Measurements from ENCODE around the gene FOXD2. TPM values are rescaled to one million over a fixed set of nuclear protein-coding genes. Genes with fewer than 3 reads are reported as not detected.
A peak's percentile ranks its signal among the peaks of the same experiment; 100 is the strongest.

FOXD2 gene
- total and polyA plus RNA-seq, 2 of the 4 experiments (the other 2 are of a cell fraction): under 0.01 to 0.03 TPM

- Histone ChIP-seq H2AFZ (replicated peaks; ENCODE audit: low read length, poor library complexity) (peak overlapping the region; percentile 82), H2AK5ac (ENCODE audit: low read depth, low read length) (no peak overlapping the region), H4K91ac (ENCODE audit: insufficient read depth, low read depth, low read length) (no peak overlapping the region), H3K36me3 (ENCODE audit: control insufficient read depth, insufficient read depth, low read length) (no peaks in the 10 kb centered on the region), H3K79me1 (ENCODE audit: low read depth in 1 of 2, low read length in 2 of 2) (no peaks in the 10 kb centered on the region), H3K18ac (ENCODE audit: low read depth, low read length) (no peak overlapping the region), H4K20me1 (ENCODE audit: insufficient read depth, low read length) (peaks cover 2% of the 10 kb centered on the region; the same call in 1 of the 2 replicates), H3K14ac (replicated peaks; ENCODE audit: low read depth, low read length) (no peak overlapping the region), H2BK15ac (ENCODE audit: low read depth, low read length) (no peak overlapping the region), H3K9ac (ENCODE audit: low read depth, low read length) (no peak overlapping the region), H3K27ac (ENCODE audit: insufficient read depth, low read length) (no peak overlapping the region), H3K27me3 (ENCODE audit: control insufficient read depth, insufficient read depth, low read length) (peaks cover 47% of the 10 kb centered on the region), H3K23ac (ENCODE audit: low read depth, low read length) (no peak overlapping the region), H2BK20ac (ENCODE audit: low read depth, low read length) (no peak overlapping the region), H3K4me3 (ENCODE audit: insufficient read depth, low read depth, low read length) (peak overlapping the region; percentile 48), H4K8ac (ENCODE audit: low read depth in 2 of 2, low read length in 2 of 2) (no peak overlapping the region), H3K4me2 (ENCODE audit: low read depth, low read length) (peak overlapping the region; percentile 70; the same call in 1 of the 2 replicates), H3K4me1 (ENCODE audit: control insufficient read depth, insufficient read depth, low read length) (peaks cover 3% of the 10 kb centered on the region), H3K4ac (ENCODE audit: low read depth, low read length) (no peak overlapping the region), H2BK120ac (ENCODE audit: low read depth, low read length) (no peak overlapping the region), H2AK9ac (replicated peaks; ENCODE audit: low read depth, low read length, poor library complexity) (no peak overlapping the region), H3K9me1 (ENCODE audit: insufficient read depth, low read length) (no peaks in the 10 kb centered on the region), H3K9me3 (ENCODE audit: control insufficient read depth, insufficient read depth, low read length) (no peaks in the 10 kb centered on the region), H4K5ac (ENCODE audit: low read depth, low read length) (no peak overlapping the region), H2BK5ac (ENCODE audit: low read depth, low read length, poor library complexity, severe bottlenecking) (no peak overlapping the region), H3K56ac (ENCODE audit: extremely low read depth, insufficient read depth, low read length) (no peak overlapping the region)
- POLR2A ChIA-PET (ENCODE audit: unreplicated experiment): no interaction called here
- 5% methylated on average over 61 of the region's 134 CpGs; no CpG with 5 or more reads in 1 of the 2 experiments for WGBS, 2 experiments (ENCODE audit: extremely low coverage in 2 of 2, insufficient read length in 1 of 2)
- DNase-seq: no peak
- CTCF ChIA-PET: no interaction called here
- no peak for TF ChIP-seq POLR2A (IDR thresholded peaks at IDR 0.05; ENCODE audit: low read depth, low read length)
- no TSS peak for BruUV-seq (replicated peaks)
- intact Hi-C loops (cut with micrococcal nuclease): no loop called here
- peak; percentile 60 for ATAC-seq (ENCODE audit: low read depth)
- dilution Hi-C loops (cut with HindIII; ENCODE audit: low sequenced_read_pairs, unreplicated experiment): no loop called here
- in situ Hi-C loops (cut with MboI; ENCODE audit: low sequenced_read_pairs): no loop called here
Observed at GRCh38 chr1:47416319-47417169, 21.3 kb upstream of the FOXD2 start.

Measured in IMR-90 (cell line).